Measurements from ENCODE around the gene NADSYN1.

GRCh38 chr11:71530602-71531001 lies 77.6 kb downstream of the NADSYN1 start:
- TF ChIP-seq IRF1 (CRISPR knock-in tag; IDR thresholded peaks at IDR 0.05; ENCODE audit: low read depth) (no peak), MTA3 (CRISPR knock-in tag; IDR thresholded peaks at IDR 0.05) (no peak), PBX3 (CRISPR knock-in tag; IDR thresholded peaks at IDR 0.05; ENCODE audit: borderline replicate concordance) (no peak), ZBTB44 (CRISPR knock-in tag; IDR thresholded peaks at IDR 0.05) (no peak), ZNF274 (CRISPR knock-in tag; IDR thresholded peaks at IDR 0.05) (no peak), POLR2AphosphoS5 (IDR thresholded peaks at IDR 0.05; ENCODE audit: low read depth, low read length) (no peak), HNRNPLL (IDR thresholded peaks at IDR 0.05; ENCODE audit: low read depth, low read length, poor library complexity, severe bottlenecking) (no peak), HINFP (CRISPR knock-in tag; IDR thresholded peaks at IDR 0.05; ENCODE audit: low read depth) (no peak)
